Endodermal cell (in vitro differentiated cells): ENCODE data around the gene ZFYVE28. TPM values are rescaled to one million over a fixed set of nuclear protein-coding genes. Genes with fewer than 3 reads are reported as not detected.
A peak's percentile ranks its signal among the peaks of the same experiment; 100 is the strongest.

Source experiments
- DNase-seq: peaks from one replicate; pipeline ENCODE4 v3.0.0-alpha.2; 2017
- H3K27ac ChIP-seq: 2 replicates; pipeline ENCODE4 v1.5.1; 2013; ENCODE audit warnings: mild to moderate bottlenecking, low read depth, low read length, moderate library complexity
- H3K27me3 ChIP-seq: 2 replicates; pipeline ENCODE4 v1.6.1; 2013; ENCODE audit warnings: mild to moderate bottlenecking, low read length, moderate library complexity; ENCODE audit not compliant: insufficient read depth, control insufficient read depth, poor library complexity, severe bottlenecking
- H3K36me3 ChIP-seq: 2 replicates; pipeline ENCODE4 v1.7.0; 2013; ENCODE audit warnings: mild to moderate bottlenecking, low read length, moderate library complexity; ENCODE audit not compliant: control insufficient read depth, insufficient read depth
- H3K4me1 ChIP-seq: one replicate; pipeline ENCODE4 v1.7.0; 2013; ENCODE audit warnings: low read length; ENCODE audit not compliant: control insufficient read depth, insufficient read depth
- H3K4me3 ChIP-seq: 2 replicates; pipeline ENCODE4 v1.5.1; 2013; ENCODE audit warnings: mild to moderate bottlenecking, low read length, moderate library complexity
- H3K9ac ChIP-seq: 2 replicates; pipeline ENCODE4 v1.6.1; 2013; ENCODE audit warnings: mild to moderate bottlenecking, low read length, moderate library complexity; ENCODE audit not compliant: poor library complexity, severe bottlenecking; ENCODE audit errors: extremely low read depth
- H3K9me3 ChIP-seq: 2 replicates; pipeline ENCODE4 v1.6.1; 2013; ENCODE audit warnings: mild to moderate bottlenecking, low read length, moderate library complexity; ENCODE audit not compliant: control insufficient read depth
- H3K27ac Mint-ChIP-seq: 2 replicates; pipeline ENCODE4 v1.8.0; 2020; ENCODE audit warnings: mixed read lengths
- H3K27me3 Mint-ChIP-seq: 2 replicates; pipeline ENCODE4 v1.8.0; 2021; ENCODE audit warnings: mild to moderate bottlenecking, mixed read lengths; ENCODE audit not compliant: insufficient read depth
- H3K36me3 Mint-ChIP-seq: 2 replicates; pipeline ENCODE4 v1.8.0; 2020; ENCODE audit warnings: low read depth, mixed read lengths
- H3K4me1 Mint-ChIP-seq: 2 replicates; pipeline ENCODE4 v1.8.0; 2020; ENCODE audit warnings: mixed read lengths
- H3K4me3 Mint-ChIP-seq: 2 replicates; pipeline ENCODE4 v1.8.0; 2020; ENCODE audit warnings: mild to moderate bottlenecking, moderate library complexity, mixed read lengths
- H3K9me3 Mint-ChIP-seq: 2 replicates; pipeline ENCODE4 v1.8.0; 2020; ENCODE audit warnings: mild to moderate bottlenecking, mixed read lengths
- CTCF ChIP-seq: fragments of 200-600 bp; sonication (generic); conservative IDR thresholded peaks from 2 replicates; pipeline ENCODE4 v1.5.0; 2021; ENCODE audit warnings: antibody characterized with exemption, mild to moderate bottlenecking
- WGBS, 2 experiments: methylation state at CpG; one replicate each; pipeline versions ENCODE4 v1.1.5 to v1.1.7; 2013; ENCODE audit warnings: missing lambda C conversion rate in 2 of 2, mixed read lengths in 1 of 2; ENCODE audit not compliant: insufficient coverage in 1 of 2, insufficient read length in 1 of 2; 5-methylcytosine and 5-hydroxymethylcytosine counted together
- total RNA-seq, 2 donors: library from RNA; stranded (reverse); fragmentation: NEBNext Ultra II Directional in 1 of 2; extraction: Animal tissue kit (Norgen Biotek cat#: 25700) in 1 of 2; gene quantifications; 2 replicates in 1 of 2; 3 replicates in 1 of 2; pipeline ENCODE4 v1.2.1, GENCODE V29; 2021

ZFYVE28 gene
- total RNA-seq, 2 donors from 2014 or later = 0.73 to 1.6 TPM

- Mint-ChIP-seq H3K9me3 (no peaks in the 10 kb centered on the region), H3K27ac (no peak overlapping the region), H3K27me3 (no peaks in the 10 kb centered on the region), H3K4me1 (no peaks in the 10 kb centered on the region), H3K4me3 (no peak overlapping the region), H3K36me3 (no peaks in the 10 kb centered on the region)
- H3K36me3 ChIP-seq = no peaks in the 10 kb centered on the region
- no peaks in the 10 kb centered on the region for H3K4me1 ChIP-seq
- no peaks in the 10 kb centered on the region for H3K27me3 ChIP-seq
- WGBS, 2 experiments = 86 to 90% methylated on average over 9 to 10 of the region's 10 CpGs
- no peaks in the 10 kb centered on the region for H3K9me3 ChIP-seq
- peak; percentile 22 for TF ChIP-seq CTCF
- DNase-seq = no peak
- no peak overlapping the region for H3K4me3 ChIP-seq
- no peak overlapping the region for H3K9ac ChIP-seq
- H3K27ac ChIP-seq = no peak overlapping the region
These were observed 136.7 kb downstream of the ZFYVE28 start for GRCh38 chr4:2281575-2282343.

- Histone ChIP-seq H3K27ac (no peak overlapping the region), H3K4me1 (no peaks in the 10 kb centered on the region), H3K36me3 (no peaks in the 10 kb centered on the region), H3K9me3 (no peaks in the 10 kb centered on the region), H3K4me3 (no peak overlapping the region), H3K27me3 (no peaks in the 10 kb centered on the region), H3K9ac (no peak overlapping the region)
- H3K27me3 Mint-ChIP-seq = no peaks in the 10 kb centered on the region
- H3K4me3 Mint-ChIP-seq = no peak overlapping the region
- H3K27ac Mint-ChIP-seq = no peak overlapping the region
- no peaks in the 10 kb centered on the region for H3K9me3 Mint-ChIP-seq
- H3K36me3 Mint-ChIP-seq = no peaks in the 10 kb centered on the region
- WGBS, 2 experiments = 92 to 93% methylated on average over 6 to 13 of the region's 13 CpGs
- H3K4me1 Mint-ChIP-seq = no peaks in the 10 kb centered on the region
- no peak for TF ChIP-seq CTCF
- DNase-seq = no peak
These were observed 137.7 kb downstream of the ZFYVE28 start for GRCh38 chr4:2280531-2281300.

GRCh38 chr4:2277956-2278355 is 140.5 kb downstream of the ZFYVE28 start:
- H3K4me3 ChIP-seq = no peak overlapping the region
- H3K36me3 ChIP-seq = no peaks in the 10 kb centered on the region
- WGBS, 2 experiments = 91 to 93% methylated on average over 6 to 9 of the region's 9 CpGs
- Mint-ChIP-seq H3K27me3 (no peaks in the 10 kb centered on the region), H3K4me3 (no peak overlapping the region), H3K9me3 (no peaks in the 10 kb centered on the region), H3K36me3 (no peaks in the 10 kb centered on the region), H3K4me1 (peaks cover 9% of the 10 kb centered on the region), H3K27ac (no peak overlapping the region)
- H3K9me3 ChIP-seq = no peaks in the 10 kb centered on the region
- no peak for TF ChIP-seq CTCF
- H3K9ac ChIP-seq = no peak overlapping the region
- no peak for DNase-seq
- H3K27me3 ChIP-seq = no peaks in the 10 kb centered on the region
- H3K4me1 ChIP-seq = no peaks in the 10 kb centered on the region
- no peak overlapping the region for H3K27ac ChIP-seq
